ENCODE measurements around the gene EPGN. TPM values are rescaled to one million over a fixed set of nuclear protein-coding genes. Genes with fewer than 3 reads are reported as not detected.

EPGN gene
- polyA plus RNA-seq, 1 donor (not counting 4 experiments of a cell fraction or from before 2014, with no cell fraction given), result 330 TPM

GRCh38 chr4:74331252-74331651 lies 23.0 kb downstream of the EPGN start:
- H2AFZ ChIP-seq (ENCODE audit: control insufficient read depth, low read length), result no peak overlapping the region
- H3K9me3 ChIP-seq (ENCODE audit: control insufficient read depth, low read depth, low read length), result no peaks in the 10 kb centered on the region
- H3K27me3 ChIP-seq (ENCODE audit: control insufficient read depth, extremely low read depth, insufficient read depth, low read length), result no peaks in the 10 kb centered on the region
- dilution Hi-C loops (cut with MboI; ENCODE audit: extremely low pct_ligation_motif_present, low sequenced_read_pairs), result no loop called here
- no peaks in the 10 kb centered on the region for H3K9me1 ChIP-seq (ENCODE audit: control insufficient read depth, extremely low read depth, insufficient read depth, low read length)
- H3K4me2 ChIP-seq (ENCODE audit: control insufficient read depth, extremely low read depth, insufficient read depth, low read depth, low read length), result no peak overlapping the region
- DNase-seq (ENCODE audit: low read depth, low spot score) (no peak), FAIRE-seq (no peak)
- no peak overlapping the region for H3K4me3 ChIP-seq (ENCODE audit: control insufficient read depth in 2 of 3, extremely low read depth in 1 of 3, insufficient read depth in 2 of 3, low read depth in 1 of 3, low read length in 3 of 3)
- TF ChIP-seq CTCF (optimal IDR thresholded peaks at IDR 0.05 in 1 of 3, IDR thresholded peaks at IDR 0.05 in 1 of 3, conservative IDR thresholded peaks at IDR 0.05 in 1 of 3; ENCODE audit: extremely low read depth in 1 of 3, insufficient read depth in 2 of 3, low read length in 3 of 3), result no peak
- TF ChIP-seq EZH2 (IDR thresholded peaks at IDR 0.05; ENCODE audit: low read length), result no peak
- no peaks in the 10 kb centered on the region for H4K20me1 ChIP-seq (ENCODE audit: control insufficient read depth, extremely low read depth, insufficient read depth, low read length)
- peaks cover 23% of the 10 kb centered on the region for H3K4me1 ChIP-seq (ENCODE audit: control insufficient read depth, extremely low read depth, insufficient read depth, low read length)
- H3K9ac ChIP-seq (ENCODE audit: control insufficient read depth, extremely low read depth, insufficient read depth, low read length), result no peak overlapping the region
- H3K36me3 ChIP-seq (ENCODE audit: control insufficient read depth in 2 of 2, extremely low read depth in 1 of 2, insufficient read depth in 2 of 2, low read length in 2 of 2), result no peaks in the 10 kb centered on the region
- H3K27ac ChIP-seq (ENCODE audit: control insufficient read depth, insufficient read depth, low read length), result no peak overlapping the region
- no peaks in the 10 kb centered on the region for H3K79me2 ChIP-seq (ENCODE audit: control insufficient read depth, insufficient read depth, low read length)

- H3K9ac ChIP-seq (ENCODE audit: control insufficient read depth, extremely low read depth, insufficient read depth, low read length), result no peak overlapping the region
- no peak overlapping the region for H3K4me2 ChIP-seq (ENCODE audit: control insufficient read depth, extremely low read depth, insufficient read depth, low read depth, low read length)
- no peak for DNase-seq (ENCODE audit: low read depth, low spot score)
- dilution Hi-C loops (cut with MboI; ENCODE audit: extremely low pct_ligation_motif_present, low sequenced_read_pairs), result no loop called here
- H3K9me1 ChIP-seq (ENCODE audit: control insufficient read depth, extremely low read depth, insufficient read depth, low read length), result no peaks in the 10 kb centered on the region
- no peak overlapping the region for H3K27ac ChIP-seq (ENCODE audit: control insufficient read depth, insufficient read depth, low read length)
- no peak overlapping the region for H3K4me3 ChIP-seq (ENCODE audit: control insufficient read depth in 2 of 3, extremely low read depth in 1 of 3, insufficient read depth in 2 of 3, low read depth in 1 of 3, low read length in 3 of 3)
- H3K9me3 ChIP-seq (ENCODE audit: control insufficient read depth, low read depth, low read length), result no peaks in the 10 kb centered on the region
- TF ChIP-seq EZH2 (IDR thresholded peaks at IDR 0.05; ENCODE audit: low read length) (no peak), CTCF (optimal IDR thresholded peaks at IDR 0.05 in 1 of 3, IDR thresholded peaks at IDR 0.05 in 1 of 3, conservative IDR thresholded peaks at IDR 0.05 in 1 of 3; ENCODE audit: extremely low read depth in 1 of 3, insufficient read depth in 2 of 3, low read length in 3 of 3) (no peak)
- H3K4me1 ChIP-seq (ENCODE audit: control insufficient read depth, extremely low read depth, insufficient read depth, low read length), result peaks cover 21% of the 10 kb centered on the region
- H3K36me3 ChIP-seq (ENCODE audit: control insufficient read depth in 2 of 2, extremely low read depth in 1 of 2, insufficient read depth in 2 of 2, low read length in 2 of 2), result no peaks in the 10 kb centered on the region
- no peaks in the 10 kb centered on the region for H4K20me1 ChIP-seq (ENCODE audit: control insufficient read depth, extremely low read depth, insufficient read depth, low read length)
- FAIRE-seq, result no peak
- H3K79me2 ChIP-seq (ENCODE audit: control insufficient read depth, insufficient read depth, low read length), result no peaks in the 10 kb centered on the region
- H3K27me3 ChIP-seq (ENCODE audit: control insufficient read depth, extremely low read depth, insufficient read depth, low read length), result no peaks in the 10 kb centered on the region
- no peak overlapping the region for H2AFZ ChIP-seq (ENCODE audit: control insufficient read depth, low read length)
These were observed 23.7 kb downstream of the EPGN start for GRCh38 chr4:74331944-74332343.
